NCI-H526 (cell line): ENCODE results near the gene ZNF592.

Experiments
- DNase-seq, 2 experiments: peaks; one replicate each; lab custom pipeline; 2025; lab: John Stamatoyannopoulos, UW

The ZNF592 gene

DNA sequence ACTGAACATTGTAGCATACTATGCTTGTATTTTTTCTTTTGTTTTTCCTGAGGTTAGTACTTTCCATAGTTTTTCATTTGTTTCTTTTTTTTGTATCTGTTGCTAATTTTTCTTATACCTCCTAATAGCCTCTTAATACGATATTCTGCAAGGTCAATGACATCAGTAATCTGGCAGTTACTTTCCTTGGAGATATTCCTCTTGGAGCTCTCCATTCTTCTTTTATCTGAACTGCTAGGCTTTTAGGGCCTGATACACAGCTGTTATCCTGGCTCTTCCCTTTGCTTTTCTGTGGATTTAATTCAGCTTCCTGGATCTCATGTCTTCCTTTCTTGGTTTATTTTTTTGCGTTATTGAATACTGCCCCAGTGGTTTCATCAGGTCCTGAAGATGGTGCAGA, 81.6 kb downstream of the ZNF592 start:
- DNase-seq = no peak

DNA sequence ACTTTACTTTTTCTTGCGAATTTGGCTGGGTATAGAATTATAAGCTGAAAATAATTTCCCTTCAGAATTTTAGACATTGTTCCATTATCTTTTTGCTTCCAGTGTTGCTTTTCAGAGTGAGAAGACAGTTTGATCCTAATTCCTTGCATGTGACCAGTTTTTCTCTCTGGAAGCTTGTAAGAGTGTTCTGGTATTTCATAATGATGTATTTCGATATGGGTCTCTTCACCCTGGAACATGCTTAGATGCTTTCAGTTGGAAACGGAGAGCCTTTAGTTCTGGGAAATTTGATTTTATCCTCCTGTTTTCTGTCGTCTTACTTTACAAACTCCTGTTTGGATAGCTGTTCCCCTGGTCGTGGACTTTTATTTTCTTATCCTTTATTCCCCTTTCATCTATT, 82.6 kb downstream of the ZNF592 start:
- no peak for DNase-seq

DNA sequence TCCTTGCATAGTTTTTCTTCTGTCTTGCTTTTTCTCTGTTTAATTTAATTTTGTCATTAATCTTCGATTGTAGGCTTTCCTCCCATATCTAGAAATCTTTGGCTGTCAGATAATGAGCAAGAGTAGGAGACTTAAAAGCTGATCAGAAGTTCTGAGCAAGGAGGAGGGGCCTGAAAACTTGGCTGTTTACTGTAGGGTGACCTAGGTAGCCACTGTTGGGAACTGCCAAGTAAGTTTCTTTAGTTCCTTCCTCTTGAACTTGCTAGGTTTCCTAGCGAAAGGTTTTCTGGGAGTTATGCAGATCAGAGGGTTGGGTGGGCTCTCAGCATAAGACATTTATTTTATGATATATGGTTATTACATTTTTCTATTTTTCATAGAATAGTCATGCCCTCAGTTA, 83.2 kb downstream of the ZNF592 start:
- DNase-seq = no peak

DNA sequence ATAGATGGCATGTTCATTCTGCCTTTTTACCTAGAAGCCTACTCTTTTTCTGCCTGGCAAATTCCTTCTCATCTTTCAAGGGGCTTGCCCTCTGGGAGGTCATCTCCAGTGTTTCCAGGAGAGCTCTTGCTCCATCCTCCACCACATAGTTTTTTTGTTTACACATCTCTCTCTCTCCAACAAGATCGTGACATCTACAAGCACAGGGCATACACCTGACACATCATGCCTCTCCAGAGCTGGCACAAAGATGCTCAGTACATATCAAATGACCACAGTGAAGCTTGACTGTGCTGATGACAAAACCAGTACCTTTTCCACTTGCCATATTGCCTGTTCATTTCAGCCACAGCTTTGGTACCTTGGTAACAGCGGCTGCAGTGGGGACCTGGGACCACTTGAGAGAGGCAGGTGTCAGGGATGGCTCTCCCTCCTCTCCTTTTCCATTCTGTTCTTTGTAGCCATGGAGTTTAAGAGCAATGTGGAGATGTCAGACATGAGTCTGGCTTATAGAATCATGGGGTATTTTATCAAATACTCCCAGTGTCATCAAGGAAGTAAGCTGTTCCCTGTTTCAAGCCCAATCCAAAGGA, 84.2 kb downstream of the ZNF592 start:
- no peak for DNase-seq

DNA sequence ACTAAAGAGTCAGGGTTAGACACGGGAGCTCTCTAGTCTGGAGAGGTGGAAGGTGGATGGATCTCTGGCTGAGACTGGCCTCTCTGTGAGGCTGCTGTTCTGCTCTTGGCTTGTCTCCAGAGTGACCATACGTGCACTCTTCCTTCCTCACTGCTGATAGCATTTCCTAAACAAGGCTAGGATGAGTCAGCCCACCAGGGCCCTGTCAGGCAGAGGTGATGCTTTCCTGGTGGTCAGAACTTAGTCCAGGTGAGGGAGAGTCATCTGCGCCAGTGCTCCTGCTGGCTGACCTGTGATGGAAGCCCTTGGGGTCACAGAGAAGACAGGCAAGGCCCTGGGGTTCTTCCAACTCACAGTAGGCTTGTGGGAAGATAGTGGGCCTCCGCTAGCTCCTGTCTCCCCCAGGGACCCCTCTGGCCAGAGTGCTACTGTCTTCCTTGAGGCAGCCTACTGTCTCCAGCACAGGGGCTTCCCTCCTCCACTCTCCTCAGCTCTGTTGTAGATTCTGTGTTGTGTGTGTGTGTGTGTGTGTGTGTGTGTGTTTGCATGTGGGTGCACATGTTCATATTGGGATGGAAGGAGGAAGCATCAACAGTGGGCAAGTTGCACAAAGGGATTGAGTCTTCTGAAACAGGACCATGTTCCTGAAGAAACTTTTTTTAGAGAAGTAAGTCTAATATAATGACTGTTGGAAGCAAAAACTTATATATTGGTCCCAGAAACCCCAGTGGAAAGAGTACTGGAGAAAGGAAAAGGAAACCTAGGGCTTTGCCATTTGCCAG, 85.2 kb downstream of the ZNF592 start:
- DNase-seq = no peak

DNA sequence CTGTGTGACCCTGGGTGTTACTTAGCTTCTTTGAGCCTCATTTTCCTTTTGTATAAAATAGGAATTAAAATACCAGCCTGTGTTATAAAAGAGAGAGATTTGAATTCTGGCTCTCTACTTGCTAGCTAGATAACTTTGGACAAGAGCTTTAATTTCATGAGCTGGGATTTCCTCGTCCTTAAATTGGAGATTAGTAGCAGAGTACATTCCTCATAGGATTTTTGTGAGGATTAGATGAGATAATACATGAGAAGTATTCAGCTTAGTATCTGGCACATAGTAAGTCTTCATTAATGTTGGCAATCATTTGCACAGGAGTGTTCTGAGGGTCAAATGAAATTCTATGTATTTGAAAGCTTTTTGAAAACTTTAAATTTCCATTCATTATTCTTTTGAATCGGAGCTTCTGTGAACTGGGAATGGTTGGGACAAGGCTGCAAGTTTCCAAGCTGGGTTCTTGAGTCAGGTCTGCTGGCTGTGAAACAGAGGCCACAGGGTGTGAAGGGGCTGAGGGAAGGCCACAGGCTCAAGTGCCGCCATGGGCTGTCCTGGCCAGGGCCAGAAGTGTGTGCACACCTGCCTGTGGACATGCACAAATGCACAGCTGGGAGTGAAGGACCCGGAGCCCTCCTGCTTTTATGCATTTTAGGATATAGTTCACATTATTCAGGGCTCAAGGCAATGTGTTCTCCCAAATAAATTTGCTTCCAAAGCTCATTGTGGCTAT, 86.0 kb downstream of the ZNF592 start:
- no peak for DNase-seq

DNA sequence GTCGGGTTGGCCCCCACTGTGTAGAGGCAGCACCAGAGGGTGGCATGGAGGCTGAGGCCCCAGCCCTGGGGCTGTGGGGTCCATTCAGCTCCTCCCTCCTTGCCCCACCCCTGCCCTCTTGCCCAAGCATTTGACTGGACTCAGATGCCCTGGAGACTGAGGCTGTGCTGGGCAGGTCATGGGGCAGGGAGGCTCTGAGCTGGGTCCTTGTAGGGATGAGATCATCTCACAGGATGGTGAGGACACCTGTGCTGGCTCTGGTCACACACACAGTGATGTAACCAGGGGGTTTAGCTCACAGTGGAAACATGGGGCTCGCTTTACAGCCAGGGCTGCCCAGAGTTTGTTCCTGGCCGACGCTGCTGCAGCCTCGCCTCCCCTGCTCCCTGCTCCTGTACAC, 86.6 kb downstream of the ZNF592 start:
- no peak for DNase-seq

DNA sequence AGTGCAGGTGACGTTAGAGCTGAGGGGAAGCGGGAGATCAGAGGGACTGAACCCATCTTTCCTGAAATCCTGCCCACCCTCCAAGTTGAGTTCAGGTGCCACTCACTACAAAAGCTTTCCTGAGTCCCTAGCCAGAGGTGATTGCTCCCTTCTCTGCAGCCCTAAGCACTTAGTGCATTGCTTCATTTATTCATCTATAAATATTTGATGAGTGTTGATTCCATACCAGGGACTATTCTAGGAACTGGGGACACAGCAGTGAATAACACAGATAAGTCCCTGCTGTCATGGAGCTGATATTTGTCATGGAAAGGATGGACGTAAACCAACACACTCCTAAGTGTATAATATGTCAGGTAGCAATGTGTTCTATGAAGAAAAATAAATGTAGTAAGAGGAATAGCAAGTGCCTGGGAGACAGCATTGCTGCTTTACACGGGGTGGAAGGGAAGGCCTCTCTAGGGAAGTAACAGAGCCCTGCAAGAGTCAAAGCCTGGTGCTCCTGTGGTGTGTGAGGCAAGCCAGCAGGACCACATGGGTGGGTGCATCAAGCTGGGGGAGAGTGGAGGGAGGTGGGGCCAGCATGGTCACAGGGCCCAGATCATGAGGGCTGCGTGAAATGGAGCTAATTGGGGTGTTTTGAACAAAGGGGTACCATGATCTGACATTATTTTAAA, 87.4 kb downstream of the ZNF592 start:
- DNase-seq = no peak

DNA sequence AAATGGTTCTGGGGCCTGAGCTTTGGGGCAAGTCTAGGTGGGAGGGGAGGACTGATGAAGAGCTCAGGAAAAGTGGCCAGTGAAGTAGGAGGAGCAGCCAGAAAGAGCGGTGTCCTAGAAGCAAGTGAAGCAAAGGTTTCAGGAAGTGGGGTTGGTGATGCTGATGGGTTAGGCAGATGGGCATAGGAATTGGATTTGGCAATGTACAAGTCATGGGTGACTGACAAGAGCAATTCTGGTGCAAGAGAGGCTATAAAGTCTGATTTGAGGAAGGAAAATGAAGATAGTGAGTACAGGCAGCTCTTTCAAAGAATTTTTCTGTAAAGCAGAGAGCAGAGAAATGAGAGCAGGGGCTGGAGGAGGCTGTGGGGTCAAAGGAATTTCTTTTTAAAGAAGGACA, 88.5 kb downstream of the ZNF592 start:
- no peak for DNase-seq

DNA sequence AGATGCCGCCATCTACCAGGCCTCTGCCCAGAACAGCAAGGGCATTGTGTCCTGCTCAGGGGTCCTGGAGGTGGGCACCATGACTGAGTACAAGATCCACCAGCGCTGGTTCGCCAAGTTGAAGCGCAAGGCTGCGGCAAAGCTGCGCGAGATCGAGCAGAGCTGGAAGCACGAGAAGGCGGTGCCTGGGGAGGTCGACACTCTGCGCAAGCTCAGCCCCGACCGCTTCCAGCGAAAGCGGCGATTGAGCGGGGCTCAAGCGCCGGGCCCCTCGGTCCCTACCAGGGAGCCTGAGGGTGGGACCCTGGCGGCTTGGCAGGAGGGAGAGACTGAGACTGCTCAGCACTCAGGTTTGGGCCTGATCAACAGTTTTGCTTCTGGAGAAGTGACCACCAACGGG, 91.3 kb downstream of the ZNF592 start:
- no peak for DNase-seq

DNA sequence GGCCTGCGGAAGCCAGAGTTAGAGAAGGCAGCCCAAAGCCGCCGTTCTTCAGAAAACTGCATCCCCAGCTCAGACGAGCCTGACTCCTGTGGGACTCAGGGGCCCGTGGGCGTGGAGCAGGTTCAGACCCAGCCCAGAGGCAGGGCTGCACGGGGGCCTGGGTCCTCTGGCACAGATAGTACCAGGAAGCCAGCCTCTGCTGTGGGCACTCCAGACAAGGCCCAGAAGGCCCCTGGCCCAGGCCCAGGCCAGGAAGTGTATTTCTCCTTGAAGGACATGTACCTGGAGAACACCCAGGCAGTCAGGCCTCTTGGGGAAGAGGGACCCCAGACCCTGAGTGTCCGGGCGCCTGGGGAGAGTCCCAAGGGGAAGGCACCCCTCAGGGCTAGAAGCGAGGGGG, 91.9 kb downstream of the ZNF592 start:
- no peak for DNase-seq

DNA sequence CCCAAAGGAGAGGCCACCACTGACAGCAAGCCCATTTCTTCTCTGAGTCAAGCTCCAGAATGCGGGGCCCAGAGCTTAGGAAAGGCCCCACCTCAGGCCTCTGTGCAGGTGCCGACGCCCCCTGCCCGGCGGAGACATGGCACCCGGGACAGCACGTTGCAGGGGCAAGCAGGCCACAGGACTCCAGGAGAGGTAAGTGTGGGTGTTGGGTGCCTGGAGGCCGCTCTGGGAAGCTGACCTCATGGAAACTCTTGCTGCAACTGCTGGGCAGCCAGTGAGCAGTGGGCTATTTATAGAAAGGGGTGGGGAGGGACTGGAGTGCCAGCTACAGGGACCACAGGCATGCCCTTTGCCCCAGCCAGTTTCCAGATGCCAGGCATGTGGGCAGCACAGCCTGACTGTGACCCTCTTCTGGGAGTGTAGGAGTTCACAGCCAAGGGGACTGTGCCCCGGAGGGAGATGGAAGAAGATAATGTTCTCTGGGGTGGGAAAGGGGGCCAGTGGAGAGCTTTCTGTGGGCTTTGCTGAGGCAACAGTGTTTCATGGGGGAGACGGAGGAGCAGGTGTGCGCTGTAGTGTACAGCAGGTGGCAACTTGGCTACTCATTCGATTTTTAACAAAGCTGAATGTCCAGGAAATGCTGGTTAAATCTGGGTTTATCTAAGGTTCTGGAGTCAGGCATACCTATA, 92.5 kb downstream of the ZNF592 start:
- DNase-seq = peak in 1 of 2 experiments; percentile 25

DNA sequence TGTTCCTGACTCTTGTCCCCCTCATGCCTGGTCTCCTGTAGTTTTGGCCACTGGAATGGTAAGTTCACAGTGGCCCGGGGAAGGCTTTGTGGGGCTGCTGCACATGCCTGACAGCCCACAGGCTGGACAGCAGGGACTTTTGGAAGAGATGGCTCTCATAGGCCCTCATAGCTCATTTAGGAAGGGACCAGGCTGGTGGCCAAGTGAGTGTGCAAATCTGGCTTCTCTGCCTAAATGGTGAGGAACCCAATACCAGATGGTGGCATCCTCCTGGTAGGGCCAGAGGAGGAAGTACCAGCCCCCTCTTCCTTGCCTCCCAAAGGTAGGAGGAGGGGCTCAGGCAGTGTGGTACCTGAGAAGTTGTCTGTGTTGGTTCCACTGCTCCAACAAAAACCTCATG, 94.4 kb downstream of the ZNF592 start:
- no peak for DNase-seq

DNA sequence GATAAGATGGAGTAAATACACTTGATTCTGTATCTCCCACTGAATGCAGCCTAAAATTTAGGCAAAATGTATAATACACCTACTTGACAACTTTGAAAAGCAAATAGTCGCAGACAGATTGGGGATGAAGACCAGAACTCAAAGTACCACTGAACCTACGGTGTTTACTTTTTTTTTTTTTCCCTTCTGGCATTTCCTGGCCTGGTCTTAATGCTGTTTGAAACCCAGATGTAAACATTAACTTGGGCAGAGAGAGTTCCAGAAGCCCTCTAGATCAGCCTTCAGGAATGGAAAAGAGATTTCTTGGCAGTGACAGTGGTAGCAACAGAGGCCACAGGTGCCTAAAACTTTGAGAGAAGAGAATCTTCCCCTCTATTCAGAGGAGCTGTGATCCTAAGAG, 96.6 kb downstream of the ZNF592 start:
- DNase-seq = no peak

DNA sequence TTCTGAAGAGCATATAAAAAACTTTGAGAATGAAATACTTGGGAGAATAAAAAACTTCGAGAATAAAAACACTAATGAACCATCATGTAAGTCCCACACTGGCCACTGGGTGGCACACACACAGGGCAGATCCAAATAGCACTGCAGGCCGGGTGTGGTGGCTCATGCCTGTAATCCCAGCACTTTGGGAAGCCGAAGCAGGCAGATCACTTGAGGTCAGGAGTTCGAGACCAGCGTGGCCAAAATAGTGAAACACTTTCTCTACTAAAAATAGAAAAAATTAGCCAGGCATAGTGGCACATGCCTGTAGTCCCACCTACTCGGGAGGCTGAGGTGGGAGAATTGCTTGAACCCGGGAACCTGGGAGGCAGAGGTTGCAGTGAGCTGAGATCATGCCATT, 97.2 kb downstream of the ZNF592 start:
- peak; percentile 3 to 40 for DNase-seq

DNA sequence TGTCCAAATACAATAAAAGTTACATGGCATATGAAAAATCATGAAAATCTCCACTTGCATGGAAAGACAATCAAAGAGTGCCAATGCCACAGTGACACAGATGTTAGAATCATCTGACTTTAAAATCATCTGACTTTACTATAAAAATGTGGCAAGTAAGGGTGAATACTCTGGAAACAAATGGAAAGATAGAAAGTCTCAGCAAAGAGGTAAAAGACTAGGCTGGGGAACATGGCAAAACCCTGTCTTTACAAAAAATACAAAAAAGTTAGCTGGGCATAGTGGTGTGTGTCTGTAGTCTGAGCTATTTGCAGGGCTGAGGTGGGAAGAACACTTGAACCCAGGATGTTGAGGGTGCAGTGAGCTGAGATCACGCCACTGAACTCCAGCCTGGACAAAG, 97.9 kb downstream of the ZNF592 start:
- no peak for DNase-seq

DNA sequence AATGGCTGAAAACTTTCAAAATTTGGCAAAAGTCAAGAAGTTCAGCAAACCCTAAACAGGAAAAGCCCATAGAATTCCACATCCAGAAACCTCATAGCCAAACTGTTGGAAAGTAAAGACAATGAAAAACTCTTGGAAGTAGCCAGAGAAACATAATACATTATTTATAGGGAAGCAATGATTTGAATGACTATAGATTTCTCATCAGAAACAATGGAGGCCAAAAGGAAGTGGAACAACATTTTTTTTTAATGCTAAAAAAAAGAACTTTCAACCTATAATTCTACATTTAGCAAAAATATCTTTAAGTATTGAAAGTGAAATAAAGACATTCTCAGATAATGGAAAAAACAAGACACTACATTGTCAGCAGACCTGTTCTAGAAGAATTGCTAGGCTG, 99.0 kb downstream of the ZNF592 start:
- DNase-seq = no peak

DNA sequence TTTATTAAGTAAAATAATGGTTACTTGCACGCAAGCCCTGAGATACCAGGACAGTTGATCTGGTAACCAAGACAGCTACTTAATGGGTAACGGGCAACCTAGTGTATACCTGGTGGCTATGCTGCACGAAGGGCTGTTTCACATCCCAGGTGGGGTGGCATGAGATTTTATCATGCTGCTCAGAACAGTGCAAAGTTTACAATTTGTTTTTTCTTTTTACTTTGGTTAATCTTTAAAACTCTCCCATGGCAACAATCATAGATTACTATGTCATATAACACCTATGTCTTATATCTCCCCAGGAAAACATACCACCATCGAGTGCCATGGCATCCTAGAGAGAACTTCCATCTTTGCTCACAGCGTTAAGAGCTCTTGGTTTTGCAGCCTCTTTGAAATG, 103.8 kb downstream of the ZNF592 start:
- DNase-seq = no peak

DNA sequence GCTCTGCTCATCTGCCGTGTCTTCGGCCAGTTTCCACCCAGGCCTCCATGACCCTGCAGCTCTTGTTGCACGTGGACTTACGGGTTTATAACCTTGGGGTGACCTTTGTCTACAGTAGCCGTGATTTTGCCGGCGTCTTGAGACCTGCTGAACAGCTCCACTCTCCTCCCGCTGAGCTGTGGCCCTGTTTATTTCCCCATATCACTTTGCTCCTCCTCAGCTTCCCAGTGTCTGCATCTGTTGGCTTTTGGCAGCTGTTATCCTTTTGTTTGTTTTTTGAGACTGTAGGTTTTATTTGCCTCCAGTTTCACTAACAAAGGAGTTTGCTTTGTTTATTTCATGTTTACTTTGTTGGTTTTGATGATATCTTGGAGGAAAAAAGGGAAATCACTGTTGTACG, 106.7 kb downstream of the ZNF592 start:
- no peak for DNase-seq

DNA sequence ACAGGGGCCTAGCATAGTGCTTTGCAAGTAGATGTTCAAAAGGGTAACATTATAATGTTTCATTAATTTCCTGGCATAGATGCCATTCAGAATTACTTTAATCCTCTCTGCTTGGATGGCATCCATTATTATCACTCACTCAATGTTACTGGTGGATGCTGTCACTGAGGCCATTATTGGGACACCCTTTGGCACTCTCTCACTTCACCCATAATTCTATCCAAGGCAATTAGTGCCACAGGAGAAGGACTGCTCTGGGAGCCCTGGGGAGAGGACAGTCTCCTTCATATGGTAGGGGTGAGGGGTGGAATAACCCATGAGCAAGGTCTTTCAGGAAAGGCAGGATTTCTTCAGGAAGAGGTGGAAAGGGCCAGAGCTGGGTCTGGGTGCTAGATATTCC, 107.4 kb downstream of the ZNF592 start:
- DNase-seq = no peak
